ENCODE measurements around the gene USP8.
"Not testable (repeated sequence)": the region's sequence is repeated elsewhere in the genome, so short reads cannot be mapped to it uniquely, and the experiment has no call there.

The USP8 gene

DNA sequence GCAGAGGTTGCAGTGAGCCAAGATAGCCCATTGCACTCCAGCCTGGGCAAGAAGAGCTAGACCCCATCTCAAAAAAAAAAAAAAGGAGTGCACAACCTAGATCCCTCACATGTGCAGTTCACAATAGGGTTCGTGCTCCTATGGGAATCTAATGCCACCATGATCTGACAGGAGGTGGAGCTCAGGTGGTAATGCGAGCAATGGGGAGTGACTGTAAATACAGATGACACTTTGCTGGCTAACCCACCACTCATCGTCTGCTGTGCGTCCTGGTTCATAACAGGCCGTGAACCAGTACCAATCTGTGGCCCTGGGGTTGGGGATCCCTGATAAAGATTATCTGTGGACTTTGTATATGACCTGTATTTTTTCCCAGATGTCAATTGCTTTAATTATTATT, 16.7 kb downstream of the USP8 start:
- DNase-seq (ENCODE audit: low read depth in 2 of 2): no peak

DNA sequence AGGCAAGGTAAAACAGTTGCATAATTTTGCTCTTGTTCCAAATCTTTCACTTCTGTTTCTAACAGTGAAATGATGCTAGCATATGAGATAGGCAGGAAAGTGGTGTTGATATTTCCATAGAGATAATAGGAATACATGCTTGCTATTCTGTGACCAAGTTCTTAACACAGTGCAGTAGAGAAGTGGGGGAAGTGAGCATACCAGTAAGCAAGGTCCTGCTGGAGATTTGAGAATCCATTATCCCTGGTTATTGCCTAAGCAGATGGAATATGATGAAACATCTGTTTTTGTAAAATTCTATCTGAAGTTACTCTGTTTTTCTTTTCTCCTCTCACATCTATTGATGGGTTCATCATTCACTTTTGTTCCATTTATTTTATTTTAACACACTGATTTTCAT, 28.7 kb downstream of the USP8 start:
- DNase-seq (ENCODE audit: low read depth in 2 of 2): no peak

DNA sequence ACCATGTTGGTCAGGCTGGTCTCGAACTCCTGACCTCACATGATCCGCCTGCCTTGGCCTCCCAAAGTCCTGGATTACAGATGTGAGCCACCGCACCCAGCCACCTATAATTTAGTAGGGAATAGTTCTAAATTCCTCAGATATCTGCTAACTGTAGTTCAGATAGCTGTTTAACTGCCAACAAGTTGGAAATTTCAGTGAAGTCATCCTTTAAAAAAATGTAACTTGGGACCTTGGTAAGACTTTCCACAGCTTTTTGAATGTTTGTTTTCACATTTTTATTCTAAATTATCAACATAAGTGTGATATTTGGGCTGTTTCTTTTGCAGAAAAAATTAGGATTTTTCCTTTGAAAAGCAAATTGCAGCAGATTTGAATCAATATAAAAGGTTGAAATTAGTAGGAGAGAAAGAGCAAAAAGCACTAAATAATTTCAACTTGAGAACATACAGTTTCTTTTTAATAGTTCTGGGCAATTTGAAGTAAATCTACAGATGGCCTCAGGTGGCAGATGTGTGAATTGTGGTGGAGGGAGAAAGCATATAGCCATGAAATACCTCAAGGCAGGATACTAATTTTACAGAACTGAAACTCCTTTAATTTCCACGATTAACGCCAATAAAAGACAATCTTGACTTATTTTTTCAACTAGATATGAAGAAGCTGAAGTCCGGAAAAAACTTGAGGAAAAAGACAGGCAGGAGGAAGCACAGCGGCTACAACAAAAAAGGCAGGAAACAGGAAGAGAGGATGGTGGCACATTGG, 34.3 kb downstream of the USP8 start:
- no peak for DNase-seq (ENCODE audit: low read depth in 2 of 2)

DNA sequence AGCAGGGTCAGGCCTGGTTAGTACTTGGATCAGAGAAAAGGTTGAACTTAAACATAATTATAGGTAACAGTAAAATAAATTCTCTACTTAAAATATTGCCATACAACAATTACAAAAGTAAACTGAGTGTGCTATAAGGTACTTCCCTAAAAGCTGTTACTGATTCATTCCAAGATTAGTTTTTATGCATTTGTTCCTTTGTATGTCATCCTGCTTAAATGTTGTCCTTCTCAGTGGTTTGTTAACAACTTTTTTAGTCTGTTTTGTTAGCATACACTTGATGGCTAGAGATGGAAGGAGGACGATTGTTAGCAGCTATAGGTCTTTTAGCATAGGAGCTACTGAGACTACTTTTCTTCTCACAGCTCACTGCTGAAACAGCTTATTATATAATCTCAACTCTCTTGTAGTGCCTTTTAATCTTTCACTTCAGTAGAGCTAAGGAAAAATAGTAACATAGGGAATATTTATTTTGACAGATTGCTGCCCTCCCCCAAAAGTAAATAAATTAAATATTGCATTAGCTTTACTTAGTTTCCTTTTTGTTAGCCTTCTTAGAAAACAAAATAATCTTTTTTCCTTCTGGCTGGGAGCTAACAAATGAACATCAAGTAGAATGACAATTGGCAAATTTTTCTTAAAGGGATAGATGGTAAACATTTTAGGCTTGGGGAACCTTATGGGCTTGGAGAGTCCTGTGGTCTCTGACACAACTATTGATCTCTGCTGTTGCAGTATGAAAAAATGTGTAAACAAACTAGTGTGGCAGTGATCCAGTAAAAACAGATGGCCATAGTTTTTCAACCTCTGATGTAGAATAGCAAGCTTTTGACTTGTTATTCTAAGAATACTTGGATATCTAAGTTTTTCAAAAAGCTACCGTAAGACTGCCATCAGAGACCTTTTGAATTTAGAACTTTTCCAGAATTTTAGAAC, 39.5 kb downstream of the USP8 start:
- DNase-seq (ENCODE audit: low read depth in 2 of 2): no peak

DNA sequence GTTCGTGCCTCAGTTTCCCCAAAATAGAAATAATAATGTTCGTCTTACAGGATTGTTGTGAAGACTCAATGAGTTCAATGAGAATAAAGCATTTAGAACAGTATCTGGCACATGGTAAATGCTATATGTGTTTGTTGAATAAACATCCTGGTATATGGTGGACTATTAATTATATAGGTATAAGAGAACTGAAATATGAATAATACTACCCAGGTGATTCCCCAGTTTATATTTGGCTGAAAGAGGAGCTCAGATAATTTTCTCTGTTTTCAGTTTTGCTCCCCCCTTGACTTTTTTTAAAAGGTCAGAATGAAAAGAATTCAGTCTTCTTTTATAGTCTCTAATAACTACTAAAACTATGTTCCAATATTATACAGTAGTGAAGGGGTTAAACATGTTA, 46.9 kb downstream of the USP8 start:
- no peak for DNase-seq (ENCODE audit: low read depth in 2 of 2)

DNA sequence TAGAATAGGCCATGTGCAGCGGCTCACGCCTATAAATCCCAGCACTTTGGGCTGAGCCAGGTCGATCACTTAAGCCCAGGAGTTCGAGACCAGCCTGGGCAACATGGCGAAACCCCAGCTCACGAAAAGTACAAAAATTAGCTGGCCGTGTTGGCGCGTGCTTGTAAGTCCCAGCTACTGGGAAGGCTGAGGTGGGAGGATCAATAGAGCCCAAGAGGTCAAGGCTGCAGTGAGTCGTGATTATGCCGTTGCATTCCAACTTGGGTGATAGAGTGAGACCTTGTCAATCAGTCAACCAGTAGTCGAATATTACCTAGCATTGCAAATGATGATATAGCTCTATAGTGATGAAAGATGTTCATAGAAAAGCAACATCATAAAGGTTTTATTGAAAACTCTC, 51.9 kb downstream of the USP8 start:
- no peak for DNase-seq (ENCODE audit: low read depth in 2 of 2)

DNA sequence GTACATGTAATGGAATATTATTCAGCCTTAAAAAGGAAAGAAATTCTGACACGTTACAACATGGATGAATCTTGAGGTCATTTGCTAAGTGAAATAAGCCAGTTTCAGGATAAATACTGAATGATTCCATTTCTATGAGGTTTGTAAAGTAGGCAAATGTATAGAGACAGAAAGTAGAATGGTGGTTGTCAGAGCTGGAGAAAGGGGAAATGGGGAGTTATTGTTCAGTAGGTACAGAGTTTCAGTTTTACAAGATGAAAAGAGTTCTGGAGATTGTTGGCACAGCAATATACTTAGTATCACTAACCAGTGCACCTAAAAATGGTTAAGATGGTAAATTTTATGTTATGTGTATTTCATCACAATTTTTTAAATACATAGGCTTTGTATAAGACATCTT, 60.6 kb downstream of the USP8 start:
- DNase-seq (ENCODE audit: low read depth in 2 of 2): no peak

DNA sequence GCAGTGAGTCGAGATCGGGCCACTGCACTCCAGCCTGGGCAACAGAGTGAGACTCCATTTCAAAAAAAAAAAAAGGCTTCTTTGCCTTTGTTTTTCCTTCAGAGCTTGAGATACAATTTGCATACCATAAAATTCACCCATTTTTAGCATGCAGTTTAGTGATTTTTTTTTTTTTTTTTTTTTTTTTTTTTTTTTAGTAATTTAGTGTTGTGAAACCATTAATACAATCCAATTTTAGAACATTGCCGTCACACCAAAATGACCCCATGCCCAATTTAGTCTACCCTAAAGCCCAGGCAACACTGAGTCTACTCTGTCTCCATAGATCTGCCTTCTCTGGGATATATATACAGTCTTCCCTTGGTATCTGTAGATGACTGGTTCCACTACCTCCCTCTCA, 61.2 kb downstream of the USP8 start:
- DNase-seq (ENCODE audit: low read depth in 2 of 2): no peak

DNA sequence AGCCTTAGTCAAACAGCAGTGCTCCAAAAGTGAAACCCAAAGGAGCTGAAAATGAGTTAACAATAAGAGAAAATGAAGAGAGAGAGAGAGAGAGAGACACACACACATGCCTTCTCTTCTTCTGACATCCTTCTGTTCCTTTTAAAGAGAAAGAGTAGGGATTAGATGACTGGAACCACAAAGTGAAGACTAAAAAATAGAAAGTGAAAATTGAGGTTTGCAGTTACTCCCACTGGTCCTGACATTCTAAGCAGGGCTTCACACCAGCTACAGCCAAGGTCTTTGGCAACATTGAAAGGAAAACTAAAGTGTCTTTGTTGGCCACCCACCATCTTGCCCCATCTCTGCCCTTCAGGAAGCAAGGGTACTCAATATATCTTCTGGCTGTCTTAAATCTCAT, 63.1 kb downstream of the USP8 start:
- DNase-seq (ENCODE audit: low read depth in 2 of 2): no peak

DNA sequence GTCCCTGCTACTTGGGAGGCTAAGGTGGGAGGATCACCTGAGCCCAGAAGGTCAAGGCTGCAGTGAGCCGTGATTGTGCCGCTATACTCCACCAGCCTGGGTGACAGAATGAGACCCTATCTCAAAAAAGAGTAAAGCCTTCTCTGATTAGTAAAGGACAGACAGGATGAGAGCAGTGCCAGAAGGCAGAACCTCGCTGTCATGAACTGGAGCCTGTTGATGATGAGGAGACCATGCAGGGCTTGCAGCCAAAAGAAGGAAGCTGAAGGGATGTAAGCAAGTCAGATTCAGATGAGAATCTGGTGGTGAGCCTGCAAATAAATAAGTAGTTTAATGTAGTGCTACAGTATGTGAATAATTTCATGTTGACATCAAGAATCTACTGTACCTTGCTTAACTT, 69.4 kb downstream of the USP8 start:
- no peak for DNase-seq (ENCODE audit: low read depth in 2 of 2)

DNA sequence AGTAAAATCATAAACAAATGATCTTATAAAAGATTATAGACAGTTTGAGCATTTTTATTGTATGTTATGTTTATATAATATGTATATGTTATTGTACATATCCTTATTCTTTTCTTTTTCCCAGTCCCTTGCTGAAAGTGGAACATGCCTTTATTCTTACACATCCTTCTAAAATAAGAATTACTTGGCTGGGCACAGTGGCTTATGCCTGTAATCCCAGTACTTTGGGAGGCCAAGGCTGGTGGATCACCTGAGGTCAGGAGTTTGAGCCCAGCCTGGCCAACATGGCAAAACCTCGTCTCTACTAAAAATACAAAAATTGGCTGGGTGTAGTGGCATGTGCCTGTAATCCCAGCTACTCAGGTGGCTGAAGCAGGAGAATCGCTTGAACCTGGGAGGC, 70.3 kb downstream of the USP8 start:
- not testable (repeated sequence) for DNase-seq (ENCODE audit: low read depth in 2 of 2)

DNA sequence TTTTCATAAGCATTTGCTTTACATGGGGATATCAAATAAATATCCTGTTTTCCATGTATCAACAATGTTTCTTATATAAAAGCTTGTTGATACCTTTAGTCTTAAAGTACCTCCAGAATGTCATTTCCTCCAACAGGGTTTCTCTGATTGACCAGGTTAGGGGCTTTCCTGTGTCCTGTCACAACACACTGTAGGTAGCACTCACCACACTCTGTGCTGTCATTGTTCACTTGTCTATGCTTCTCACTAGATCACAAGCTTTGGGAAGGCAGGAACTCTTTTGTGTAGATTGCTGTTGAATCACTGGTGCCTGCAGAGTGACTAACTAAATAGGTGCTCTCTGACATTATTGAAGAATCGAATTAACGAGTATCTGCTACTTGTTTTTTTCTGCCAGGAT, 72.5 kb downstream of the USP8 start:
- no peak for DNase-seq (ENCODE audit: low read depth in 2 of 2)

DNA sequence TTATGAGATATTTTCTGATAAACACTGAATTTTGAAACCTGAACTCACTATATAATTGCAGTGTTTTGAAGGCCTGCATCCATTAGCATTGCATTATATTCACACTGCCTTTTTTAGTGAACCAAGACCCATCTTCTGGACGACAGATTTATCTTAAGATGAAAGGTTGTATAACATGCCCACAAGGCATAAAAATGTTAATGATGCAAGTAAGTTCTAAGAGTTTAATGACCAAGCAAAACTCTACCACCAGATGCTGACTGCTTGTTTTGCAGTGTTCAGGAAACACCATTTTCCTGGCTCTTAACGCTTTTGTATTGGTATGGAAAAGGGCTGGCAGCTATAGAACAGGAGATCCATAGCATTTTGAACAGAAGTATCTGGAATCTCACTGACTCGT, 76.1 kb downstream of the USP8 start:
- no peak for DNase-seq (ENCODE audit: low read depth in 2 of 2)

DNA sequence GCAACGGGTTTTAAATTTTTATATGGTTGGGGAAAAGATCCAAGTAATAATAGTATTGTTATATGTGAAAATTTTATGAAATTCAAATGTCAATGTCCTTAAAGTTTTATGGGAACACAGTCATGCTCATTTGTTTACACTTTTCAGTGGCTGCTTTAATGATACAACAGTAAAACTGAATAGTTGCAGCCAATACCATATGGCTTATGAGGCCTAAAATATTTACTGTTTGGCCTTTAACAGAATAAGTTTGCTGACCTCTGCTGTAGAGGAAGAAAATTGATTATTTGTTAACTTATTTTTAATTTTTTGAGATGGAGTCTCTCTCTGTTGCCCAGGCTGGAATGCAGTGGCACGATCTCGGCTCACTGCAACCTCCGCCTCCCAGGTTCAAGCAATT, 77.6 kb downstream of the USP8 start:
- DNase-seq (ENCODE audit: low read depth in 2 of 2): no peak

DNA sequence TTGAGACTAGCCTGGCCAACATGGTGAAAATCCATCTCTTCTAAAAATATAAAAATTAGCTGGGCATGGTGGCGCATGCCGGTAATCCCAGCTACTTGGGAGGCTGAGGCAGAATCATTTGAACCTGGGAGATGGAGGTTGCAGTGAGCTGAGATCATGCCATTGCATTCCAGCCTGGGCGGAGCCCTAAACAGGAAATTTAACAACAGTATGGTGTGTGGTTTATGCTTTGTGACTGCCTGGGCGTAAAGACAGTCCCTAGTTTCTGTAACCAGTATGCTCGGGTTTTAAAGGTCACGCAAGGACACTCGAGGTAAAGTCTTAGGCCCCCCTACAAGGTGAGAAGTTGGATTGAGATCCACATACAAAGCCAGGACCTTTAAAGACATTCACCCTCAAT, 78.9 kb downstream of the USP8 start:
- DNase-seq (ENCODE audit: low read depth in 2 of 2): no peak

DNA sequence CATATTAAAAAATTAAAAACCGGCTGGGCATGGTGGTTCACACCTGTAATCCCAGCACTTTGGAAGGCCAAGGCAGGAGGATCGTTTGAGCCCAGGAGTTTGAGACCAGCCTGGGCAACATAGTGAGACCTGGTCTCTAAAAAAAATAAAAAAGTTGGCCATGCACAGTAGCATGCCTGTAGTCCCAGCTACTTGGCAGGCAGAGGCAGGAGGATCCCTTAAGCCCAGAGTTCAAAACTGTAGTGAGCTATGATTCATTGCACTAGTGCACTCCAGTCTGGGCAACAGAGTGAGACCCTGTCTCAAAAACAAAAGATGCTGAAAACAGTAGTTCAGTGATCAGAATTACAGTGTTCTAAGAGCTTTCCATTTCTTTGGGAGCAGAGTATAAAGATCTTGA, 81.5 kb downstream of the USP8 start:
- not testable (repeated sequence) for DNase-seq (ENCODE audit: low read depth in 2 of 2)

DNA sequence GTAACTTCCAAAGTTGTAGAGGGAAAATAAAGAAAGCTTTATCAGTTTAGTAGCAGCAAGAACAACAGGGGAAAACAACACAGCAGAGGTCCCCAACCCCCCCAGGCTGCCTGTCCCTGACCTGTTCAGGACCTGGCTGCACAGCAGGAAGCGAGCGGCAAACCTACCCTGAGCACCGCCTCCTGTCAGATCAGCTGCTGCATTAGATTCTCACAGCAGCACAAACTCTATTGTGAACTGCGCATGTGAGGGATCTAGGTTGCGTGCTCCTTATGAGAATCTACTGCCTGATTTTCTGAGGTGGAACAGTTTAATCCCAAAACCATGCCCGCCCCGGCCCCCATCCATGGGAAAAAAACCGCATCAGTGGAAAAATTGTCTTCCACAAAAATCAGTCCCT, 81.9 kb downstream of the USP8 start:
- DNase-seq (ENCODE audit: low read depth in 2 of 2): no peak

DNA sequence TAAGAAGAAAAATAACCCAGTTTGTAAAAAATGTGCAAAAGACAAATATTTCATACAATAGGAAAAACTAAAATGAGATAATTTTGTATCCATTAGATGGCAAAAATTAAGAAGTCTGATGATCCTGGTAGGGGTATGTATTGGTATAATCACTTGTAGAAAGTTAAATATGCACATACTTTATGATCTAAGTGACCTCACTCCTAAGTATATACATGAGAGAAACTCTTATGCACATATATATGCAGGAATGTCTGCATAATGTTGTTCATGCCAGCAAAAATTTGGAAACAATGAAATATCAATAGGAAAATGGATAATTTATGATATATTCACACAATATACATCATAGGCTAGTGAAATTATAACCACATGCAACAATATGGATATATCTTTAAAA, 88.8 kb downstream of the USP8 start:
- no peak for DNase-seq (ENCODE audit: low read depth in 2 of 2)

DNA sequence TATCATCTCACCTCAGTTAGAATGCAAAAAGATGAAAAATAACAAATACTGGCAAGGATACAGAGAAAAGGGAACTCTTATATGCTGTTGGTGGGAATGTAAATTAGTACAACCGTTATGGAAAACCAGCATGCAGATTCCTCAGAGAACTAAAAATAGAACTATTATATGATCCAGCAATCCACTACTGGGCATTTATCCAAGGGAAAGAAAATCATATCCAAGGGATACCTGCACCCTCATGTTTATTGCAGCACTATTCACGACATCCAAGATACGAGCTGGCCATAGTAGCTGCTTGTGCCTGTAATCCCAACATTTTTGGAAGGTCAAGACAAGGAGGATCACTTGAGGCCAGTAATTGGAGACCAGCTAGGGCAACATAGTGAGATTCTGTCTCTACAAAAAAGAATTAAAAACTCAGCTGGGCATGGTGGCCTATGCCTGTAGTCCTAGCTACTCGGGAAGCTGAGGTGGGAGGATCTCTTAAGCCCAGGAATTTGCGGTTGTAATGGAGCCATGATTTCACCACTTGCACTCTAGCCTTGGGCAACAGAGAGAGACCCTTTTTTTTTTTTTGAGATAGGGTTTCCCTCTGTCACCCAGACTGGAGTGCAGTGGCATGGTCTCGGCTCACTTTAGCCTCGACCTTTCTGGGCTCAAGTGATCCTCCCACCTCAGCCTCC, 95.7 kb downstream of the USP8 start:
- no peak for DNase-seq (ENCODE audit: low read depth in 2 of 2)

DNA sequence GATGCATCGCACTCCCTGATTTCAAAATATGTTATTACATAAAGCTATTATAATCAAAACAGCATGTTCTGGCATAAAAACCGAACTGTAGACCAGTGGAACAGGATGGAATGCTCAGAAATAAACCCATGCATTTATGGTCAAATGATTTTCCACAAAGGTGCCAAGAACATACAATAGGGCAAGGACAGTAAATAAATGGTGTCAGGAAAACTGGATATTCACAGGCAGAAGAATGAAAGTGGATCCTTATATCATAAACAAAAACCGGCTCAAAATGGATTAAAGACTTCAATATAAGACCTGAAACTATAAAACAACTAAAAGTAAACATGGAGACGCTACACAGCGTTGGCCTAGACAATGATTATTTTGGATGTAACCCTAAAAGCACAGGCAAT, 99.6 kb downstream of the USP8 start:
- no peak for DNase-seq (ENCODE audit: low read depth in 2 of 2)

DNA sequence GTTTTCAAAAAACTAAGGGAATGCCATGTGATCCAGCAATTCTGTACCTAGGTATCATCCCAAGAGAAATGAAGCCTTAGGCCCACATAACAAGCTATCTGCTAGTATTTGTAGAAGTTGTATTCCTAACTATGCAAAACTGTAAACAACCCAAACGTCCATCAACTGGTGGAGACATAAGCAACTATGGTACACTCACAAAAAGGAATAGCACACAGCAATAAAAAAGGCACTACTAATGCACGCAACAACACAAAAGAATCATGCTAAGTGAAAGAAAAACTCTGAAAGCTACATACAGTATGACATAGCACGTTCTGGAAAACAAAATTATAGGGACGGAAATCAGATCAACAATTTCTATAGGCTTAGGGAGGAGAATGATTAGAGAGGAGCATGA, 107.0 kb downstream of the USP8 start:
- DNase-seq (ENCODE audit: low read depth in 2 of 2): no peak

DNA sequence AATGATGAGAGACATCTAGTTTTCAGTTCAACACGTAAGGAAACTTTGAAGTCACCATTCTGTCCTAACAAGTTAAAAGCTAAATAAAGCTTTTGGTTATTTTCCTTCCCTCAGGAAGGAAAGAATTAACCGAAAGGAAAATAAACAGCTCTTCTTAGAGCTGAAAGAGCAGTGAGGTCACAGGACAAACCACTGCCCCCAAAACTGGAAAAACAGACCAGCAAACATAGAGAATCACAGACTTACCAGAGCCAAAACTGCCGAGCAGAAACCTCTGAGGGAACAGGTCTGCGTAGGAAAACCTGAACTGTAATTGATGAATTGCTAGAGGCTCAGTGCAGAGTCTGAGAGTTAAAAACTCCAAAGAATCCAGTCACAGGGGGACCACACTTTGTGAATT, 107.6 kb downstream of the USP8 start:
- DNase-seq (ENCODE audit: low read depth in 2 of 2): no peak

DNA sequence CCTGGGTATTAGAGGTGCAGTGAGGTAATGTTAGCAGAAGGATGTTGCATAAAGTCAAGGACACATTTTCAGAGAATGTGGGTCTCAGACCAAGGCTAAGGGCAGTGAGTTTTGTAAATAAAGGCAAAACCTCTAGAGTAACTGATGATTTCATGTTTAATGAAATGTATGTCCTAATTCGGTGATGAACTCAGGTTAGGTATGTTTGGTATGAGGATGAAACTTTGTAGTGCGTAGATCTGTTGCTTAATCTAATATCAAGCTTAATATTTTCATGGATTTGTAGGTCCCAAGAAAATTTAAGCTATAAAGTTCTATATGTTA, 118.6 kb downstream of the USP8 start:
- no peak for DNase-seq (ENCODE audit: low read depth in 2 of 2)
